Stimulated activated CD8-positive, alpha-beta memory T cell treated with anti-CD3 and anti-CD28 coated beads, Interleukin-12 subunit alpha, Interleukin-12 subunit beta, amount 100 ng/mL, for 4 hours (primary cell): ENCODE data around the gene MARCHF3.
"Not testable (repeated sequence)": the region's sequence is repeated elsewhere in the genome, so short reads cannot be mapped to it uniquely, and the experiment has no call there.

ENCODE experiments used
- DNase-seq: peaks from one replicate; pipeline ENCODE4 v3.0.0-alpha.2; 2020; ENCODE audit warnings: low read depth

Gene MARCHF3

DNA sequence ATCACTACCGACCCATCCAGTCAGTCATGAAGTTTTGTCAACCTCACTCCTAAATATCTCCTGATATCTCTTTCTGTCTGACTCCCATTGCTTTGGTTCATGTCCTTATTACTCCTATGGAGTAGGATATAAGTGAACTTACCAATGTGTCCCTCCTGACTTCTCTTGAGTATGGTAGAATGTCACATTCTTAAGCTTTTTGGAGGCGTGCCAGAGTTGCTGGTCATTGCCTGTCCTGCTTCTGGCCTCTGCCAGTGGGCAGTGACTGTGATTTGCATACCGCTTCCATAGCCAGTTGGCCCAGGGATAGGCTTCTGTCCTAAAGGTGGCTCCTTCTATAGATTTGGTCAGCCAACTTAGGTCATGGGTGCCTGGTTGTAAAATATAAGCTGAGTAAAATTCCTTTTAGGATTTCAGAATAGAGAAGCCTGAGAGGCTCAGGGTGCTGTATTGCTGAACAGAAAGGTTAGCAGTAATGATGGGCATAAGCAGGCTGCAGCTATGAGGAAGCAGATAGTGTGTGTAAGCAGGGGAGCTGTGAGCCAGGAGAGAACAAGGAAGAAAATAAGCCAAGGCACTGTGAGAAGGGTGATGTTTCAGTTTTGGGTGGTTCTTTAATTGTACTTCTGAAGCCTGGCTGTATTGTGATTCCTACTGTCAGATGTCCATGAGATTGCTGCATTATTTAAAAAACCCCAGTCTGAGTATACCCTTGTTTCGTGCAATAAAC is 16.1 kb upstream of the MARCHF3 start:
- DNase-seq: no peak

DNA sequence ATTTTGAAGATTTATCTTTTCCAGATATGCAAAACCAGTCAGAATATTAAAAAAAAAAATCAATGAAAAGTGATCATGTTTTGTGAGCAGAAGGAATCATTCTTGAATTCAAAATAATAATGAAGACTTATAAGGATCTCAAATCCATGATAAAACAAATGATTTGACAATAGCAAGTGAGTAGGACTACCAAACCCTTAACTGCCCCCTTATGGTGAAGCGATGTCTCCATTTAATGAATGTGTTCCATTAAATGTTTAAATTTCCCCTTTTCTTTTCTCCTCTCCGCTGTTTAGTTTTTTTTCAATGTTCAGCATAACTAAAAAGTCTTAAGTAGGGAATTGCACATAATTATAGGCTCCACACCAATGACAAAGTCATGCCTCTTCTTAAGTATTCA is 12.2 kb upstream of the MARCHF3 start:
- DNase-seq: no peak

DNA sequence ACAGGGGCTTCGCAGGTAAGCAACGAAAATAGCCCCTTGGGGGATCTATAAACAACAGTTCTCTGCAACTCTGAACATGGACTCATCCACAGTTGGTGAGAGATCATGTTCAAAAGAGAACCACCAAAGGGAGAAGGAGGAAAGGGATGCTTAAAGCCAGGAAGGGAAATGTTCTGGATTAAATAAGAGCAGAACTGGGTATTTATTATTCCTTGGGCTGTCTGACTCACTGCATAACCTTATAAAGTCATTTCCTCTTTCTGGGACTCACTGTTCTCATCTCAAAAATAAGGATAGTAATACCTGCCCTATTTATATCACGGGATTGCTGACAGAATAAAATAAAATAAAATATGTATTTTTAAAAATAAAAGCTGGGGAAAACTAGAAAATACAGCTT is 11.2 kb upstream of the MARCHF3 start:
- DNase-seq: no peak

DNA sequence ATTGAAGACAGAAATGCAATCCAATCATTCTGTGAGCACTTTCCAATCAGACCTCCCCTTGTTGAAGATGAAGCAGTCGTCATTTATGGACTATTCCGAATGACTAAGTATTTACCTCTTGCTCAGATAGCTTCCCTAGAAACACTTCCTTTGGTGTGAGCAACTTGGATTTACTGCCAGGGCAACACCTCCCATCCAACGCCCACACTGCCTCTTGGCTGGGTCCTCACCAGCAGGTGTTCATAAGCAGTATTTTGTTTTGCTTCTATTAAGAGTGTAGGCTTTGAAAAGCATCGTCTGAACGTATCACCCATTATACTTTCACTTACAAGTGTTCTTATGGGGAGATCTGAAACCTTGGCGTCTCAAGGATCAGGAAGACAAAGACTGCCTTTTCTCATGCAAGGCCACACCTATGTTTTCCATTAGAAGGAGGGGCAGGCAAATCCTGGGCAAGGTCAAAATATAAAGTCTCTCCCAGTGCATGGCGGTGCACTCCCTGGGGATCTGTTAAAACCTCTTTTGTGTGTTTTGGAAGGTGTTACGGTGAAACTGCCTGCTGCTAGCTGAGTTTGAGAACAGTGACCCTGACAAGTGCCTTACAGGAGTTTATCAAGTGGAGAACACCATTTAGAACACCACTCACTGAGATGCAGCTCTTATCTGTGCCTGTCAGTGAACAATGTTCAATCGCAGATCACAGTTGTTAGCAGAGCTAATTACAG is 10.6 kb upstream of the MARCHF3 start:
- no peak for DNase-seq

DNA sequence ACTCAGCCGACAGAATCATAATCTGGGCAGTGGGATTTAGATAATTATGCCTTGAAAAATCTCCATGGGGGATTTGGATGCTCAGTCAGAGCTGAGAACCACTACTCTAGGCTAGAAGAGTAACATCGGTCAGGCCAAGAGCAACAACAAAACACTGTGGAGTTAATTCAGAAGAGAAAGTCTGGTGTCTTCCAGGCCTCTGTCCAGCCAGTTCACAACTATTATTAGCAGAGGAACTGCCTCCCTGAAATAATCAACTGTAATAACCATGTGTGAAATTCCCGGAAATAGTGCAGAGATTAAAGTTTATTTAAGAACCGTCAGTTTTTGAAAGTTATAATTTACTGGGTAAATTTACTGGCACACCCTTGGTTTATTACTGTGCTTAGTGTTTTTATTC is 8.2 kb upstream of the MARCHF3 start:
- no peak for DNase-seq

DNA sequence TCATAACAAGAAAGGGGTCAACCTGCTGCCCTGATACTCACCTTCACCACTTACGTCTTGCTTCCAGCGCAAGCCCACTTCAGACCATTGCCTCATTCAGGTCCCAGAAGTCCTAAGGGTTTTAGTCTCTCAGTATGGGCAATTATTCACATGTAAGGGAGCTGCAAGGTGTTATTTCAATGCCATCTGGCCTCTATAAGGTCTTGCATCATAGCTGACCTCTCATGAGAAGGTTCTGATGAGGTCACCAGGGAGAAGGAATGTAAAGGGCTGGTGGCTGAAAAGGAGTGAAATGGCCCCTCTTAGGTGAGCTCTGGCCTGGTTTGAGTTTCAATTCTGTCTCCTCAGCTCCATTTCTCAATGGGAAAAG is 1.5 kb upstream of the MARCHF3 start:
- no peak for DNase-seq

DNA sequence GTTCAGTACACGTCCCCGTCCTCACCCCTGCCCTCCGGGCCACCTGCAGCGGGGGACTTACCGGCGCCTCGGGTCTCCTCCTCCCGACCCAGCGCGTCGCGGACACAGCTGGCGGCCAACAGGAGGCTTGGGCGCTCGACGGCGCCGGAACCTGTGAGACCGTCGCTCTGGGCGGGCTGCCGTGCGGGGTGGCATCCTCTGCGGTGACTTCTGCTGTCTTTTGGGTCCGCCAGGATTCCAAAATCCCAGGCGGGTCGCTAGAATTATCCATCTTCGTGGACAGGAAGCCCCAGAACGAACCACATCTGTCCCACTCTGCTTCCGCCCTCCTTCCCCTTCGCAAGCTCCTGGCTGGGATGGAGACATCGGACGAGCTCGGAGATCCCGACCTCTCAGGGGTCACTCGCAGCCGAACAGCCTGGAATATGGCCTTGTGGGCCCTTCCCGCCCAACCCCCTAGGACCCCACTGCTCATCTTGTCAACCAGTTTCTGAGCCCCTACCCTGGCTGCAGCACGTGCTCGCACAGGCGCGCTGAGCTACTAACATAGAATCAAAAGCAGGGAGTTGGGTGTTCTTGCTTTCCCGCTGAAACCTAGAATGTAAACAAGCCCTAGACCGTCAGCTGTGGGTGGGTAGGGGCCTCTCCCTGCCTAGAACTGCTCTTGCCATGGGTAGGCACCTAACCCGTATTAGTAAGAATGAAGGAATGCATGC is 947 bp upstream of the MARCHF3 start:
- DNase-seq: no peak

DNA sequence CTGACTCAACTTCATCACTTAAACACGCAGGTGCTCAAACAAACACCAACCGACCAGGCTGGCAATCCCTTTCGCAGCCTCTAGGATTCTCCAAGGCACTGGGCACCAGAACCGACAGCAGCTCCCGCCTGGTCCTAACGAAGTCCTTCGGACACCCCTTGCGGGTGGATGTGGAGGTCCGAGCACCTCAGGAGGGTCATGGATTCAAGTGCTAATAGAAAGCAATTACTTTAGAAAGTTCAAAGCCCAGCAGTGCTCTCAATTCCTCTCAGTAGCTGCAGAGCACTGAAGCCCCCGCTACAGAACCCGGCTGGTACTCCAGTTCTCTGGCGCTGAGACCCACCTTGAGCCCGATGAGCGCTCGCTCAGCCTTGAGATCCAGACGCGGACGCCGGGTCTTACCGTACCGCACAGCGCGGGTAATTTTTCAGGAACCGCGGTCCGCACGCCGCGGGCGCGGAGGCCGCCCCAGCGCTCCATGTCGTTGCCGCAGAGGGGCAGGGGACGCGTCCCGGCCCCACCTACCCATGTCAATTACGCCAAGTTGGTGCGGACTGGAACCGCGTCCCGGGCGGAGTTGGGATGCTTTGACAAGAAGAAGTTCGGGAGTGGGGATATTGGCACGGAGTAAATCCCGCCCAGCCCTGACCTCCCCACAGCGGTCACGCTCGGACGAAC is 638 bp downstream of the MARCHF3 start:
- peak; percentile 6 for DNase-seq

DNA sequence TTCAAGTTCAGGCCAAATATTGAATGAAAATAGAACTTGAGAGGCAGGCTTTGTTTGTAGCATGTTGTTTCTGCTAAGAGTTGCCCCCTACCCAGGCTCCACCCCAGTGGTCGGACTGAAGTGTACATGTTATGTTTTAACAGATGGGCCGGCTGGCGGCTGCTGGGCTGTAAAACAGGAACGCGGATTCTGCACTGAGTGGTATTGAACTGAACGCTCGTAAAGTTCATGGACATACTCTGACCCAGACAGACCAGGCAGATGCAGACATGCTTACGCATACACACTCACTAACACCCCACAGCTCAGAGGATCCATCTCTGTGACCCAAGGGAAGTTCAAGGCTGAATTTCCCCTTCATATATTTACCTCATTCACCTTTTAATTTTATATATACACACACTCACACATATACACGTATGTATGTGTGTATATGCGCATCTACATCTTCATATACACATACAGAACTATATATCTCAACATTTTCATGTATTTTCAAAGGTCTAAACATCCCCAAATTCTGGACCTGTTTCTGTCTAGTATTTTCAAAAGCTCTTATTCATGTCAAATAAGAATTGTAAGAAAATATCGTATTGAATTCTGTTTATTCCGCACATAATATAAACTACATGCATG is 1.4 kb downstream of the MARCHF3 start:
- no peak for DNase-seq

DNA sequence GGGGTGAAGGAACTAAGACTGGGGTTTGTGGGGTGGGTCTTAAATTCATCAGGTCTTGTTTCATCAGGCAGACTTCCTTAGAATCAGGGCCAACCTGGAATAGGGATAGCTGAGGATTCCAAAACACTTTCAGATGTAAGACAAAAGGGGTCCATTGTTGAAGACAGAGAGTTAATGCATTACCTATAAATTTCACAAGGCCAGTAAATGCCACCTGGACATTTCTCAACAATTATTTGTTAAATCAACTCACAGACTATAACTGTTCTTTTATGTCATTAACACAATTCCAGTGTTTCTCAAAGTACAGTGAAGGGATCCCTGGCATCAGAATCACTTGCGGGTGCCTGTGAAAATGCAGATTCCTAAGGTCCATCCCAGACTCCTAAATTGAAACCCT is 2.8 kb downstream of the MARCHF3 start:
- DNase-seq: no peak

DNA sequence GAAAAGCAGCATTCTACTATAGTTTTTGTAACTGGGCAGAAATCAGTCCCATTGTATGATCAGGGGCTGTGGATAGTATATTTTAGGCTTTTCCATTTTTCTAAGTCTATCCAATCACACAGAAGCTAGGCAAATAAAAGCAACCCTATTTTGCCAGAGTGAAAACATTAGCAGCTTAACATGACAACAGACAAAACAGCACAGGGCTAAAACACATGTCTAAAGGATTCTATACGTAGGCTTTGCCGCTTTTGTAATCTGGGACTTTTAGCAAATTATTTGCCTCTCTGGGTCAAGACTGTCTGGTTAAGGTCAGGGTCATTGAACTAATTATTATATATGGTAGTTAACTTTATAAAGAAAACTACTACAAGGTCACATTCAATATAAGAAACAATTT is 4.2 kb downstream of the MARCHF3 start:
- DNase-seq: no peak

DNA sequence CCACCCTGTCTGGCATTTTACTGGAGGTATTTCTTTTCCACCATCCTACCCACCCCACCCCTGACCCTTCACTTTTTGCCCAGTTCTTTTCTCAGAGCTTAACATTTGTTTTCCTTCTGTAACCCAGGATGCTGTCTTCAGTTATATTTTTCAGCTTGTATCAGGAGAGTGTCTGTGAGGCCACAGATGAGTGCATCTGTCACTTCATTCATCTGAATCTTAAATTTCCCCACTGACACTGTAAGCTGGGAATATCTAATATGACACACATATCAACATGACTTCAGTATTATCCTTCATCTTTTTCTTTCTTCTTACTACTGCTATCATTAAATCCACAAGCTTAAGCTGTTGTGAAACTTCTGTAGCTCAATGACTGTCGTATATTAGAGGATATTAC is 4.9 kb downstream of the MARCHF3 start:
- DNase-seq: no peak

DNA sequence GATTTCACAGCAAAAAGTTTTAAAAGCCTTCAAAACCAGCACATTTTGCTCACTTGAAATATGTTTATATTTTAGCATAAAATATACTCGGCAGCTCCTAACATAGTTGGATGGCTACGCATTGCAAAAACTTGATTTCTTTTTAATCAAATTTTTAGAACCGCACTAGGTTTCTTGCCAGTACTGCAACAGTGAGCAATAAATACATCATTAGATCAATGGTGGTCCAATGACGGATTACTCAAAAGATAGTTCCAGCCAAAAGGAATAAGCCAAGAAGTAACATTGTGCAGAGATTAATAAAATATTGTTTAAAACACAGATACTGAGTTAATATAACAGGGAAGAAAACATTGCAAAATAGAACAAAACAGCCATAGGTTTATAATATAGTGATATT is 5.5 kb downstream of the MARCHF3 start:
- no peak for DNase-seq

DNA sequence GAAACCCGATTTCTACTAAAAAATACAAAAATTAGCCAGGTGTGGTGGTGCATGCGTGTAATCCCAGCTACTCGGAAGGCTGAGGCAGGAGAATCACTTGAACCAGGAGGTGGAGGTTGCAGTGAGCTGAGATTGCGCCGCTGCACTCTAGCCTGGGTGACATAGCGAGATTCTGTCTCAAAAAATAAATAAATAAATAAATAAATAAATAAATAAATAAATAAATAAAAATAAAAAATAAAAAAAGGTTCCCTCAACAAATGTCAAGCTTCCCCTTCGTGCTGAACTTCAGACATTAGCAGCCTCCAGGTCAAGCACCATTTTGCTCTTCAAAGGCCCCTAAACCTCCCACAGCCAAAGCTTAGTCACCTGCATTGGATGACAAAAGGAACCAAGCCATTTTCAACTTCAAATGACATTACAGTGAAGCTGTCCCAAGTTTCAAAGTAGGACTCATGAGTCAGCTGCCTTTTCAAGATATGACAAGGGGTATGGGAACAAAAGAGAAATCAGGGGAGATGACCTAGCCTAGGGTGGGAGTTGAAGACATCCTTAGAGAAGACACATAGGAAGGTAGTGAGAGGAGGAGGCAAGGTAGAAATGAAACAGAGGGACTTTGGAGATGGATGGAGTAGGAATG is 6.7 kb downstream of the MARCHF3 start:
- DNase-seq: not testable (repeated sequence)

DNA sequence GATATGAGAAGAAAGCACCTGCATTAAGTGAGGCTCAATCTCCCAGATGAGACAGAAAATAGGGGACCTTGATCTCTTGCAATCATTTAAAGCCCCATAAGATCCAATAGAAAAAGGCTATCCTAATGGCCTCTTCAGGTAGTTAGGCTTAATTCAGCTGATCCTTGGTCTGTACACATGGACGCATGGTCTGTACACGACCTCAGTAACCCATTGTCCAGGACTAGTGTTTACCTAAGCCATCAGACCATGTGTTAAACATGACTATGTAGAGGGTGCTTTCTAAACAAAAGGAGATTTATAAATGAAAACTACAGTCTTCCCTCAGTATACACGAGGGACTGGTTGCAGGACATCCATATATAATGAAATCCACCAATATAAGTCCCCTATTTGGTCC is 7.5 kb downstream of the MARCHF3 start:
- DNase-seq: no peak

DNA sequence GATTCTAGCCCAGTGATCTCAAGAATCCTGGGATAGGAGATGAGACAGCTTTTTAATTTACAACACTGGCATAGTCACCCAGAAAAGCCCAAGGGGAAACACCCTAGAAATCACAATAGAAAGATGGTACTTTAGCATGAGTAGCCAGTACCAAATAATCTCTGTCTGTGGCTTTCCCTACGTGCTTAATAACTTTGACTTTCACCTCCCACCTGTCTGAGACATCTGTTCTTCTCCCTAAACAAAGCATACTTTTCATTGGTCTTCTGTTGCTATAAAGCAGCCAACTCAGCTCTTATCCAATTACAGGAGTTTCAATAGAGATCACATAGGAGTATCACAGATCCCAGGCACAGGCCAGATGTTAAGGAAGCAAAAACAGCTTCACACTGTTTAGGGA is 10.4 kb downstream of the MARCHF3 start:
- DNase-seq: no peak

DNA sequence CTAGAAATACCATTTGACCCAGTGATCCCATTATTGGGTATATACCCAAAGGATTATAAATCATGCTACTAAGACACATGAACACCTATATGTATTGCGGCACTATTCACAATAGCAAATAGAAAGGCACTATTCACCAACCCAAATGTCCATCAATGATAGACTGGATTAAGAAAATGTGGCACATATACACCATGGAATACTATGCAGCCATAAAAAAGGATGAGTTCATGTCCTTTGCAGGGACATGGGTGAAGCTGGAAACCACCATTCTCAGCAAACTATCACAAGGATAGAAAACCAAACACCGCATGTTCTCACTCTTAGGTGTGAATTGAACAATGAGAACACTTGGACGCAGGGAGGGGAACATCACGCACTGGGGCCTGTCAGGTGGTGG is 13.6 kb downstream of the MARCHF3 start:
- DNase-seq: not testable (repeated sequence)

DNA sequence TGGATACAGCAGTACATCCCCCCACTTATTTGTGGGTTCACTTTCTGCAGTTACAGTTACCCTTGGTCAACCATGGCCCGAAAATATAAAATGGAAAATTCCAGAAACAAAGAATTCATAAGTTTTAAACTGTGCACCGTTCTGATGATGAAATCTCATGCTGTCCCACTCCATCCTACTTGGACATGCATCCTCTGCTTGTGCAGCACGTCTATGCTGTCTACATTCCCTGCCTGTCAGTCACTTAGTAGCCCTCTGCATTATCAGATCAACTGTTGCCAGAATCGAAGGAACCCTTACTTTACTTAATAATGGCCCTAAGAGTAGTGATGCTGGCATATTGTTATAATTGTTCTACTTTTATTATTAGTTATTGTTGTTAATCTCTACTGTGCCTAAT is 14.6 kb downstream of the MARCHF3 start:
- no peak for DNase-seq

DNA sequence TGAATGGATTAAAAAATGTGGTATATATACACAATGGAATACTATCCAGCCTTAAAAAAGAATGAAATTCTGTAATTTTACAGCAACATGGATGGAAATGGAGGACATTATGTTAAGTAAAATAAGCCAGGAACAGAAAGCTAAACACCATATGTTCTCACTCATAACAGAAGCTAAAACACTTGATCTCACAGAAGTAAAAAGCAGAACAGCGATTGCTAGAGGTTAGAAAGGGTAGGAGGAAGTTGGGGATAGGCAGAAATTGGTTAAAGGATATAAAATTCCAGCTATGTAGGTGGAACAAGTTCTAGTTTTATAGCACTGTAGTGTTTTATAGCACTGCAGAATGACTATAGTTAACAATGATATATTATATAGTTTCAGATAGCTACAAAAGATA is 15.8 kb downstream of the MARCHF3 start:
- DNase-seq: no peak

DNA sequence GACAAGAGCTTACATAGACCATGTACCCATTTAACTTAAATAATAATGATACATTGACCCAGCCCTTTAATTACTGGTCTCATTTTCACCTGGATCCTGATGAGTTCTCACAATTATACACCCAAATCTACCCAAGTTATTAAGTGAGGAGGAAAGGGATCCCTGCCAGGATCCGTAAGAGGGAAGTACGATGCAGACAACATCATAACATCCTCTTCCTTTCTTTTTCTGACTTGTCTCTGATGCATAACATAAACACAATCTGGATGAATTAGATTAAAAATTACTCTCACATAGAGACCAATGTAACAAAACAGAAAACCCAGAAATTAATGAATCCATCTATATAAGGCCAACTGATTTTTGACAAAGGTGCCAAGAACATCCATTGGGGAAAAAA is 17.0 kb downstream of the MARCHF3 start:
- no peak for DNase-seq

DNA sequence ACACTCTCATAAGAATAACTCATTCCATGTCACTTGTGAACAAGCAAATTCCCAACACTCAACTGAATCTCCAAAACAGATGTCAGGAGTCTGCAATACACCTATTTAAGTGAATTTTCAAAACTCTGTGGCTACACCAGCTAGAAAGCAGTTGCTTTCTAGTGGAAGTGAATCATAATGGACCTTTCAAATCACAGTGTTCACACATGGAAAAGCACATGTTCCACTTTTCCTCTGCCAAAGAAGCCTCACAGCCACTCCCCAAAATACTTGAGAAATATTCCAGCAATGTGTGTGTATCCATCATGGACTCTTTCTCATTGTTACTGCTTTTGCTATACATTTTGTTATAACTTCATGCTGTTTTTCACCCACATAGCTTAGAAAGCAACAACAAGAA is 17.4 kb downstream of the MARCHF3 start:
- DNase-seq: no peak
